ENCODE results near the gene LMO1.

GRCh38 chr11:8258784-8259183 lies 4.9 kb downstream of the LMO1 start:
- TF ChIP-seq, protein P1, sequence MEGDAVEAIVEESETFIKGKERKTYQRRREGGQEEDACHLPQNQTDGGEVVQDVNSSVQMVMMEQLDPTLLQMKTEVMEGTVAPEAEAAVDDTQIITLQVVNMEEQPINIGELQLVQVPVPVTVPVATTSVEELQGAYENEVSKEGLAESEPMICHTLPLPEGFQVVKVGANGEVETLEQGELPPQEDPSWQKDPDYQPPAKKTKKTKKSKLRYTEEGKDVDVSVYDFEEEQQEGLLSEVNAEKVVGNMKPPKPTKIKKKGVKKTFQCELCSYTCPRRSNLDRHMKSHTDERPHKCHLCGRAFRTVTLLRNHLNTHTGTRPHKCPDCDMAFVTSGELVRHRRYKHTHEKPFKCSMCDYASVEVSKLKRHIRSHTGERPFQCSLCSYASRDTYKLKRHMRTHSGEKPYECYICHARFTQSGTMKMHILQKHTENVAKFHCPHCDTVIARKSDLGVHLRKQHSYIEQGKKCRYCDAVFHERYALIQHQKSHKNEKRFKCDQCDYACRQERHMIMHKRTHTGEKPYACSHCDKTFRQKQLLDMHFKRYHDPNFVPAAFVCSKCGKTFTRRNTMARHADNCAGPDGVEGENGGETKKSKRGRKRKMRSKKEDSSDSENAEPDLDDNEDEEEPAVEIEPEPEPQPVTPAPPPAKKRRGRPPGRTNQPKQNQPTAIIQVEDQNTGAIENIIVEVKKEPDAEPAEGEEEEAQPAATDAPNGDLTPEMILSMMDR (optimal IDR thresholded peaks at IDR 0.05 in 1 of 3, IDR thresholded peaks at IDR 0.05 in 1 of 3, conservative IDR thresholded peaks at IDR 0.05 in 1 of 3; ENCODE audit: extremely low read depth in 1 of 3, insufficient read depth in 2 of 3, low read length in 3 of 3) = no peak
- no peak for TF ChIP-seq EZH2 (IDR thresholded peaks at IDR 0.05; ENCODE audit: low read length)

Measured in keratinocyte (primary cell).